ENCODE results near the gene CMTM3.
"Not testable (repeated sequence)": the region's sequence is repeated elsewhere in the genome, so short reads cannot be mapped to it uniquely, and the experiment has no call there.

The CMTM3 gene

DNA sequence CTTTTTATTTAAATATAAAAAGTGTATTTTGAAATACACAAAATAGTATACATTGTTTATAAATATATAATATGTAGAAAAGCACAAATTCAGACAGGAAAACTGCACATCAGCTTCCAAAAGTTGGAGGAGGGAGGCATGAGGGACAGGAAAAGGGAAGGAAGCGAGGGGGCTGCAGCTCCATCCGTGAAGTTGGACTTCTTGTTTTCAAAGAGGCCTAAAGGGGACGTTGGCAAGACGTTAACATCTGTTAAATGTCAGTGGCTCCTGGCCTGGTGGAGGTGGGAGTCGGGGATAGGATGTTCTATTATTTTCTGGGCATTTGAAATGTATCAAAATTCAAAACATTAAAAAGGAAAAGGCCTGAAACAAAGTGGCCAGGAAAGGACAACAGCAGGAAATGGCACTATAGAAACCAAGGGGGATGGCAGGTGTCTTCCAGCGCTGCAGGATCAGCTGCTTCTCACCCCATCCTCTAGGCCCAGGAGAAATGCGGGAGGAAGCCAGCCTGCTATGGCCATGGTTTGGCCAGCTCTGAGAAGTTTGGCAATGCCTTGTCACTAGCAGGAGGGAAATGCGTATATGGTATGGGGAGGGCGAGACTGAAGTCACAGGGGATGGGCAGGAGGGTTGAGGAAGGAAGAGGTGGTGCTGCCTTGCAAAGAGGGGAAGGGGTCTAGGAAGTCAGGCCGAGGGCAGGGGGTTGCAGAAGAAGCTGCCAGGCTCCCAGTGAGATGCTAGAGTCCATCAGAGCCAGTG is 18.8 kb upstream of the CMTM3 start:
- no peak for DNase-seq

DNA sequence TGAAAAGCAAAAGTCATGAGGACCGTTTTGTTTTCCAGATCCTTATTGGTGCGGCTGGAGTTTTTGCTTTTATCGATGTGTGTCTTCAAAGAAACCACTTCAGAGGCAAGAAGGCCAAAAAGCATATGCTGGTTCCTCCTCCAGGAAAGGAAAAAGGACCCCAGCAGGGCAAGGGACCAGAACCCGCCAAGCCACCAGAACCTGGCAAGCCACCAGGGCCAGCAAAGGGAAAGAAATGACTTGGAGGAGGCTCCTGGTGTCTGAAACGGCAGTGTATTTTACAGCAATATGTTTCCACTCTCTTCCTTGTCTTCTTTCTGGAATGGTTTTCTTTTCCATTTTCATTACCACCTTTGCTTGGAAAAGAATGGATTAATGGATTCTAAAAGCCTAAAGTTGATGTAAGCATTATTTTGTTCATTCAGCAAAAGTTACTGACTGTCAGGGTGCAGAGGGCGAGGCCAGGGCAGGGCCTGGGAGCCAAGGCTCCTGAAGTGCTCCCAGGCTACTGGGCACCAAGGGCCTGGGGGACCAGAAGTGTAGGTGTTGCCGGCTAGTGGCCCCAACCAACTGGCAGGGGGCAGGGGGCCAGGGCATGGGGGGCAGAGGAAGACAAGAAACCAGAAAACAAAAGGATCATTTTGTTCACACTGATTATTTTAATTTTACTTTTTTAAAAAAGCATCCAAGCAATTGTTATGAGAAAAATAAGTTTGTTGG is 16.5 kb upstream of the CMTM3 start:
- no peak for DNase-seq

DNA sequence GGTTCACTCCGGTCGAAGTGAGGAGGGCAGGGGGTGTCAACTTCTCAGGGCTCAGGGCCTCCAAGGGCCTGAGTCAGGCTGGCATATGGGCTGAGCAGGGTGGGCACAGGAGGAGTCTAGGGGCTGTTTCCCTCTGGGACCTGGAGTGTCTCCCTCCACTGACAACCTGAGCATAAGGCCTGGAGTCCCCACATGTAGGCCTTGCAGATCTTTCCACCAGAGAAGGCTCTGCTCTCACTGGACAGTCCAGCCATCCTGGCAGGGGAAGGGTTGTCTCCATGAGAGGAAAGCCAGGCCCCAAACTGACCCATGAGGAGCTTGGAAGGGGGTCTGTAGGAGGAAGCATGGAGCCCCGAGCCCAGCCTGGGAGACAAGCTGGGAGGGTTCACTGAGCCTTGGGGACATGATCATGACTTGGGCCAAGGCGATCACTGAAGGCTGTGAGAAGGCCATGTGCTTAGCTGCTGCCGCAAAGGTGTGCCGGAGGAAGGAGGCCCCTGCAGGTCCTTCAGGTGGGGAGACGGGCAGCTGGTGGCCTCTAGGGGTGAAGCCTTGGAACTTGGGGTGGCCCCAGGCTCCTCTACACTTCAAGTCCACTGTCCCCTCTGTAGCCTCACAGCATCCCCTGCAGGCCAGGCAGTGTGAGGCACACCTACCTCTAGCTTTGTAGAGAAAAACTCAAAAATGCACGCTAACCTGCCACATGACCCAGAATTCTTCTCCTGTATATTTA is 15.4 kb upstream of the CMTM3 start:
- DNase-seq: no peak

GRCh38 chr16:66590322-66590721 is 14.2 kb upstream of the CMTM3 start:
- no peak for DNase-seq

GRCh38 chr16:66591018-66591417 is 13.5 kb upstream of the CMTM3 start:
- no peak for DNase-seq

DNA sequence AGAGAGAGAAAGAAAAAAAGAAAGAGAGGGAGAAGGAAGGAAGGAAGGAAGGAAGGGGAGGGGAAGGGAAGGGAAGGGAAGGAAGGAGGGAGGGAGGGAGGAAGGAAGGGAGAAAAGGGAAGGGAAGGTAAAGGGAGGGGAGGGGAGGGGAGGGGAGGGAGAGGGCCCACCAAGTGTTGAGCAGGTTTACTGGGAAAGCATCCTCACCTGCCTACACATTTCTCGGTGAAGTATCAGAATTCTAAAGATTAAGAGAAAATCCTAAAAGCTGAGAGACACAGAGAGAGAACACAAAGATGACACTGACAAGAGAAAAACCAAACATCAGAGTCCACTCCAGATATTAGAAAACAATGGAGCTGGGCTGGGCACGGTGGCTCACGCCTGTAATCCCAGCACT is 12.3 kb upstream of the CMTM3 start:
- DNase-seq: no peak

DNA sequence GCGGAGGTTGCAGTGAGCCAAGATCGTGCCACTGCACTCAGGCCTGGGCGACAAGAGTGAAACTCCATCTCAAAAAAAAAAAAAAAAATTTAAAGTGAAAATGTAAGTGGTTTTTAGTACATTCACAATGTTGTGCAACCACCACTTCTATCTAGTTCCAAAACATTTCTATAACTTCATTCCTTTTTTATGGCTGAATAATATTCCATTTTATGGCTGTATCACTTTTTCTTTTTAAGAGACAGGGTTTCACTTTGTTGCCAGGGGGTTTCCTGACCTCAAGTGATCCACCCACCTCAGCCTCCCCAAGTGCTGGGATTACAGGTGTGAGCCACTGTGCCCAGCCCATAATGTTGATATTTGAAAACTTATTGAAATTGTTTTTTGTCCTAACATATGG is 11.7 kb upstream of the CMTM3 start:
- DNase-seq: no peak

GRCh38 chr16:66594739-66595138 is 9.8 kb upstream of the CMTM3 start:
- DNase-seq: no peak

DNA sequence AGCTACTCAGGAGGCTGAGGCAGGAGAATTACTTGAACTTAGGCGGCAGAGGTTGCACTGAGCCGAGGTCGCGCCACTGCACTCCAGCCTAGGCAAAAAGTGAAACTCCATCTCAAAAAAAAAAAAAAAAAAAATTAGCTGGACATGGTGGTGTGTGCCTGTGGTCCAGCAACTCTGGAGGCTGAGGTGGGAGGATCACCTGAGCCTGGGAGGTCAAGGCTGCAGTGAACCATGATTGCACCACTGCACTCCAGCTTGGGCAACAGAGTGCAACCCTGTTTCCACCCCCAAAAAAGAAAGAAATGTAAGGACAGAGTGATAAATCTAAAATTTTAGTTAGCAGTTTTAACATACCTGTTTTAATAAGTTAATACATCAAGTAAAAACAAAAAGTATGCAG is 7.9 kb upstream of the CMTM3 start:
- not testable (repeated sequence) for DNase-seq

DNA sequence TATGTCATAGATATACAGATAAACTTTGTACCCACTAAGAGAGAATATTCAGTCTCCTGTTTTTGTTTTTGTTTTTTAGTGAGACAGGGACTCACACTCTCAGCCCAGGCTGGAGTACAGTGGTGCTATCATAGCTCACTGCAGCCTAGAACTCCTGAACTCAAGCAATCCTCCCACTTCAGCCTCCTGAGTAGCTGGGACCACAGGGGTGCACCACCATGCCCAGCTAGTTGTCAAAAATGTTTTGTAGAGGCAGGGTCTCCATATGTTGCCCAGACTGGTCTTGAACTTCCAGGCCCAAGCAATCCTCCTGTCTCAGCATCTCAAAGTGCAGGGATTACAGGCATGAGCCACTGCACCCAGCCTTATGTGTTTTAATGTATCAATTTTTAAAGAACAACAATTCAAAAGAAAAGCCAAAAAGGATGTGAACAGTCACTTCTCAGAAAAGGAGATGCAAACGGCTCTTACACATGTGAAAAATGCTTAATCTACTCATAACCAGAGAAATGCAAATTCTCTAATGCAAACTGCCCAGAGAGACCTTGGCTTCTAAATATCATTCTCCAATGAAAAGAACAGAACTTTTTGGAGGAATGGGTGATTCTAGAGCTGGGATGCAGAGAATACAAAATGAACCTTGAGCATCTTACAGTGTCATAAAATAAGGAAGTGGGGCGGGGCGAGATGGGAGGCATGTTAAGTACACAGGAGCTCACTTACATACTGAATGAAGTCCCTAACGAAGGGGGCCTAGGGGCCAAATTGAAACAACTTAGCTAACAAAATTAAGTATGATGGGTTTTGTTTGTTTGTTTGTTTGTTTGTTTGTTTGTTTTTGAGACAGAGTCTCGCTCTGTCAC is 7.3 kb upstream of the CMTM3 start:
- no peak for DNase-seq

- DNase-seq: no peak
Measured at GRCh38 chr16:66598111-66598510, 6.4 kb upstream of the CMTM3 start.

DNA sequence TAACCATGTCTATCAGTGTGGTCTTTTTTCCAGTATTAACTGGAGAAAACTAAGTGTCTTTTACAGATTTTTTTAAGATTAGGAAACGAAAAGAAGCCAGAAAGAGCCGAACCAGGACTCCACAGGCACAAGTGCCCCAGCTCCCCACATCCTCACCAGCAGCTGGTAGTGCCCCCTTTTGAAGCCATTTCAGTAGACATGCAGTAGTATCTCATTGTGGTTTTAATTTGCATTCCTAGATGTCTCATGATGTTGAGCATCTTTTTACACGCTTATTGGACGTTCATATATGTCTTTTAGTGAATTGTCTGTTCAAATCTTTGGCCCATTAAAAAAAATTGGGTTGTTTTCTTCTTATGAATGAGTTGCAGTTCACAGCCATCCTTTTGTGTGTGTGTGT is 4.8 kb upstream of the CMTM3 start:
- no peak for DNase-seq

GRCh38 chr16:66600477-66600876 is 4.0 kb upstream of the CMTM3 start:
- DNase-seq: no peak

DNA sequence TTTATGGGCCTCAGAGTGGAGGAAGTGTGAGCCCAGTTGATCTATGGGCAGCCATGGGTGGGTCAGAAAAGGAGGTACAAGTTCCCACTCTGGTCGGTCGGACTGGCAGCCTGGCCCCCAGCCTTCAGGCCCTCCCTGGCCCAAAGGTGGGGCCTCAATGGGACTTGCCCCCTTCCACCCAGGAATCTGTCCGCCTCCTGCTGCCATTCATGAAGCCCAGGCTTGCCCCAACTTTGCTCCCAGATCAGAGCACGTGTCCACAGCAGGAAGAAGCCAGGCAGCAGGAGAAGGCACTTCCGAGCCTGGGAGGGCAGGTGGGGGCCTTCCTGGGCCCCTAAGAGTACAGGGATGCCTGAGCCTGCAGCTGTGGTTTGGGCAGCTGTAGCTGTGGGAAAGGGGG is 3.0 kb upstream of the CMTM3 start:
- DNase-seq: no peak

DNA sequence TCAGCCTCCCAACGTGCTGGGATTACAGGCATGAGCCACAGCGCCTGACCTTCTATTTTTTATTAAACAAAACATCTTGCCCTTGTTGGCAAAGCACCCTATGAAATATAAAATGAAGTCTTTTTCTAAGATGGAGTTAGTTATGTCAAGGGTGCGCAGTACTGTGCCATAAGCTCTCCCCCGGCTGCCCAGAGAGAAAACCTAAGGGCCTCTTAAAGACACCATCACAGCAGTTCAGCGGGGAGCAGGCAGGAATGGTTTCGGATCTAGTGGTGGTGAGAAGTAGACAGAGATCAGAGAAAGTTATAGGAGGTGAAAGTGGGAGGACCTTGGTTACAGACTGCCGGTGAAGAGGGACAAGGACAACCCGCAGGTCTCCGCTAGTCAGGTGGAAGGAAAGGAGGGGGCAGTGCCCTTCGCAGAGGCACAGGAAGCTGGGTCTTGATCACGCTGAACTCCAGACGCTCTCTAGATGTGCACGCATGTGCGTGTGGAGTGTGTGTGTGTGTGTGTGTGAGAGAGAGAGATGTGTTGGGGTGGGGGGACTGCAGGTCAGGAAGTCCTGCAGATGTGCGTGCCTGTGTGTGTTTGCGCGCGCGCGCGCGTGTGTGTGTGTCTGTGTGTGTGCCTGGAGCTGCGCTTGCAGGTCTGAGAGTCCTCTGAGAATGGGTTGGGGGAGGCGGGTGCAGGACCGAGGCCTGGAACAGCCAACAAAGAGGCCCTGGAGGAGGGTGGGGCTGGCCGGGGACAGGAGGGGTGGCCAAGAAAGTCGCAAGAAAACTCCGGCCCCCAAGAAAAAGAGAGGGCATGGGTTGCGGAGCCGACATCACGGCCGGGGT is 748 bp upstream of the CMTM3 start:
- DNase-seq: peak; percentile 62

DNA sequence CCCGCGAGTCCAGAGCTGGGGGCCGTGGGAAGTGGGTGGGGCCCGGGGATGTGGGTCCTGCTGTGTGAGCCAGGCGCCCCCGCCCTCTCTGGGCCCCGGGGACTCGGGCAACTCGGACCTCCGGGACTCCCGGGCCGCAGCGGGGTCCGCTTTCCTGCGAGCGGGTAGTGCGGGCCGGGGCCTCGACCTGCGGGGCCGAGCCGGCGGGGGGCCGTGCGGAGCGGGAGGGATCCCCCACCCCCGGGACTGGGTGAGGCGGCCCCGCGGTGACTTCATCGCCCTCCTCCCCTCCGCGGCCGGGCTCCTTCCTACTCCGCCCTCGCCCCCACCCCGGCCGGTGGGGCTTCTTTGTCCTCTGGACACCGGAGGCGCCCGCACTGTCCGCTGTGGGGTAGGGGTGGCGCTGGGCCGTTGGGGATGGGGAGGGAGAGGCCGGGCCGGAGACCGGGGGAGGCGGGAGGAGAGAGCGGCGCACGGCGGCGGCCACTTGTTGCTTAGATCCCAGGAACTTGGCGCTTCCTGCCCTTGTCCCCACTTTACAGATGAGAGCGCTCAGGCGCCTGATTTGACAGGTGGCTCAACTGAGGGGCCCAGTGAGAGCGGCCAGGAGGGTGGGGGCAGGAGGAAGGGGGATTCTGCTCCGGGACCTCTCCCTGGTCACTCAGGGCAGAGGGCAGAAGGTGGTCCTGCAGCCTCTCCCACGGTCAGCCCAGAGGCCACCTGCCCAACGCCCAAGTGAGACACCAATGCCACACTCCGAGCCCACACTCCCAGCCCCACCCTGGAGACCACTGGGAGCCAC is 874 bp downstream of the CMTM3 start:
- DNase-seq: peak; percentile 58

DNA sequence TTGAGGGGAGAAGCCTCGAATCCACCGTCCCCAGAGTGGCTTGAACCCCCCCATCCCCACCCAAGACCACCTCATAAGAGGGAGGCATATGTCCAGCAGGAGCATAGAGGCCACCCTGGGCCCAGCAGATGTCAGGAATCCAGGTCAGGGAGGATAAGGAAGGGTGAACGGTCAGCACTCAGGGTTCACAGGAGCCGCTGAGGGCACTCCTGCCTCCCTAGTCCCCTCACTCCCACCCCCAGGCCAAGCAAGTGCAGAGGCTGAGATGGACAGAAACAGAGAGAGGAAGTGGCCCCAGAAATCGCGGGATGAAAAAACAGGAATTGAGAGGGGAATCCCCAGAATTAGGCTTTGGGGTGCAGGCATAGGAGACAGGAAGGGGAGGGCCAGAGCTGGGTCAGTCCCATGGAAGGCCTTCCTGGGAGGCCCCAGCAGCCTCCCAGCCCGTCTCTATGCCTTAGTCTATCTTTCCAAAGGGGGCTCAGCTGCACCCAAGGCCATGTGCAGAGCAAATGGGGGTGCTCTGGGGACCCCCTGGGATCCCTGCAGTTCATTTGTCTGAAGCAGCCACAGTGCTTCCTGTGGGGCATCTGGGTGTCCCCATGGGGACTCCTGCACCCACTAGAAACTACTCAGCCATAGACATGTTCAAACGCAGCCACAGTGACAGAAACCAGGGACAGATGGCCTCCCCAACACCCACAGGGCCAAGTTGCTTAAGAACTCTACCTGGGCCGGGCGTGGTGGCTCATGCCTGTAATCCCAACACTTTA is 1.7 kb downstream of the CMTM3 start:
- DNase-seq: no peak

- peak; percentile 95 for DNase-seq
Measured at GRCh38 chr16:66608241-66609138, 4.0 kb downstream of the CMTM3 start.

- DNase-seq: no peak
Measured at GRCh38 chr16:66609139-66609510, 4.6 kb downstream of the CMTM3 start.

Data from 8988T (cell line).